Measurements from ENCODE around the gene HIVEP3.
"Not testable (repeated sequence)": the region's sequence is repeated elsewhere in the genome, so short reads cannot be mapped to it uniquely, and the experiment has no call there.

Gene HIVEP3

GRCh38 chr1:41955461-41956159 is 36.9 kb upstream of the HIVEP3 start:
- Mint-ChIP-seq H3K9me3 (no peaks in the 10 kb centered on the region), H3K27me3 (ENCODE audit: low read depth) (peaks cover 8% of the 10 kb centered on the region)

GRCh38 chr1:41954533-41954944 is 35.8 kb upstream of the HIVEP3 start:
- TF ChIP-seq CTCF (IDR thresholded peaks at IDR 0.05; ENCODE audit: unreplicated experiment in 3 of 3): no peak
- Mint-ChIP-seq H3K9me3 (no peaks in the 10 kb centered on the region), H3K4me1 (peaks cover 14% of the 10 kb centered on the region), H3K4me3 (no peak overlapping the region), H3K27ac (peak overlapping the region in 1 of 3 experiments; percentile 26), H3K36me3 (ENCODE audit: low read depth) (no peaks in the 10 kb centered on the region), H3K27me3 (ENCODE audit: low read depth) (peaks cover 4% of the 10 kb centered on the region)

More at GRCh38 chr1:41955461-41956159, 36.9 kb upstream of the HIVEP3 start:
- Mint-ChIP-seq H3K4me3 (no peak overlapping the region), H3K27ac (peak overlapping the region; percentile 45 to 73 (median 71)), H3K36me3 (ENCODE audit: low read depth) (no peaks in the 10 kb centered on the region), H3K4me1 (peaks cover 14% of the 10 kb centered on the region)
- TF ChIP-seq CTCF (IDR thresholded peaks at IDR 0.05; ENCODE audit: unreplicated experiment in 3 of 3): no peak

GRCh38 chr1:41953291-41953690 is 34.6 kb upstream of the HIVEP3 start:
- peaks cover 14% of the 10 kb centered on the region for H3K4me1 Mint-ChIP-seq
- H3K27me3 Mint-ChIP-seq (ENCODE audit: low read depth): peaks cover 9% of the 10 kb centered on the region
- H3K27ac Mint-ChIP-seq: no peak overlapping the region
- H3K36me3 Mint-ChIP-seq (ENCODE audit: low read depth): no peaks in the 10 kb centered on the region
- H3K4me3 Mint-ChIP-seq: no peak overlapping the region
- peaks cover 3% of the 10 kb centered on the region for H3K9me3 Mint-ChIP-seq
- TF ChIP-seq CTCF (IDR thresholded peaks at IDR 0.05; ENCODE audit: unreplicated experiment in 3 of 3): no peak

- Mint-ChIP-seq H3K27me3 (ENCODE audit: low read depth) (peaks cover 9% of the 10 kb centered on the region), H3K36me3 (ENCODE audit: low read depth) (no peaks in the 10 kb centered on the region), H3K4me1 (peaks cover 14% of the 10 kb centered on the region), H3K27ac (no peak overlapping the region), H3K4me3 (no peak overlapping the region), H3K9me3 (peaks cover 3% of the 10 kb centered on the region)
- no peak for TF ChIP-seq CTCF (IDR thresholded peaks at IDR 0.05; ENCODE audit: unreplicated experiment in 3 of 3)
Measured at GRCh38 chr1:41952208-41952607, 33.5 kb upstream of the HIVEP3 start.

GRCh38 chr1:41951492-41951891 is 32.8 kb upstream of the HIVEP3 start:
- not testable (repeated sequence) for H3K27me3 Mint-ChIP-seq (ENCODE audit: low read depth)

GRCh38 chr1:41950820-41951219 is 32.1 kb upstream of the HIVEP3 start:
- H3K4me3 Mint-ChIP-seq: no peak overlapping the region
- H3K36me3 Mint-ChIP-seq (ENCODE audit: low read depth): no peaks in the 10 kb centered on the region
- TF ChIP-seq CTCF (IDR thresholded peaks at IDR 0.05; ENCODE audit: unreplicated experiment in 3 of 3): no peak
- H3K27ac Mint-ChIP-seq: no peak overlapping the region
- peaks cover 9% of the 10 kb centered on the region for H3K27me3 Mint-ChIP-seq (ENCODE audit: low read depth)
- peaks cover 3% of the 10 kb centered on the region for H3K9me3 Mint-ChIP-seq
- H3K4me1 Mint-ChIP-seq: peaks cover 11% of the 10 kb centered on the region

More at GRCh38 chr1:41951492-41951891, 32.8 kb upstream of the HIVEP3 start:
- H3K4me1 Mint-ChIP-seq: peaks cover 14% of the 10 kb centered on the region
- H3K9me3 Mint-ChIP-seq; H3K36me3 Mint-ChIP-seq (ENCODE audit: low read depth); H3K4me3 Mint-ChIP-seq; H3K27ac Mint-ChIP-seq: not testable (repeated sequence)

- H3K36me3 Mint-ChIP-seq (ENCODE audit: low read depth); H3K27ac Mint-ChIP-seq; H3K9me3 Mint-ChIP-seq; H3K4me3 Mint-ChIP-seq; H3K4me1 Mint-ChIP-seq: not testable (repeated sequence)
- peaks cover 14% of the 10 kb centered on the region for H3K27me3 Mint-ChIP-seq (ENCODE audit: low read depth)
Measured at GRCh38 chr1:41945946-41946345, 27.2 kb upstream of the HIVEP3 start.

Data from nephron (organoid).